Measurements from ENCODE around the gene CEACAM1.

Gene CEACAM1

GRCh38 chr19:42548552-42548951 lies 20.3 kb upstream of the CEACAM1 start:
- TF ChIP-seq CTCF (IDR thresholded peaks at IDR 0.05; ENCODE audit: low read depth, low read length) = no peak
- in situ Hi-C loops (cut with HindIII; ENCODE audit: low sequenced_read_pairs) = no loop called here
- H3K4me3 ChIP-seq (ENCODE audit: low read depth, low read length) = no peak overlapping the region
- DNase-seq (ENCODE audit: low read depth, low spot score) = no peak

- DNase-seq (ENCODE audit: low read depth, low spot score) = no peak
- H3K4me3 ChIP-seq (ENCODE audit: low read depth, low read length) = no peak overlapping the region
- TF ChIP-seq CTCF (IDR thresholded peaks at IDR 0.05; ENCODE audit: low read depth, low read length) = no peak
- in situ Hi-C loops (cut with HindIII; ENCODE audit: low sequenced_read_pairs) = no loop called here
These were observed 19.6 kb upstream of the CEACAM1 start for GRCh38 chr19:42547929-42548328.

- in situ Hi-C loops (cut with HindIII; ENCODE audit: low sequenced_read_pairs) = no loop called here
- TF ChIP-seq CTCF (IDR thresholded peaks at IDR 0.05; ENCODE audit: low read depth, low read length) = no peak
These were observed 18.7 kb upstream of the CEACAM1 start for GRCh38 chr19:42546831-42547500.

GRCh38 chr19:42544146-42544545 lies 15.9 kb upstream of the CEACAM1 start:
- in situ Hi-C loops (cut with HindIII; ENCODE audit: low sequenced_read_pairs) = no loop called here
- TF ChIP-seq CTCF (IDR thresholded peaks at IDR 0.05; ENCODE audit: low read depth, low read length) = no peak

More at GRCh38 chr19:42546831-42547500, 18.7 kb upstream of the CEACAM1 start:
- DNase-seq (ENCODE audit: low read depth, low spot score) = no peak
- H3K4me3 ChIP-seq (ENCODE audit: low read depth, low read length) = no peak overlapping the region

GRCh38 chr19:42542791-42543190 lies 14.5 kb upstream of the CEACAM1 start:
- no peak overlapping the region for H3K4me3 ChIP-seq (ENCODE audit: low read depth, low read length)
- TF ChIP-seq CTCF (IDR thresholded peaks at IDR 0.05; ENCODE audit: low read depth, low read length) = no peak
- no peak for DNase-seq (ENCODE audit: low read depth, low spot score)
- in situ Hi-C loops (cut with HindIII; ENCODE audit: low sequenced_read_pairs) = no loop called here

More at GRCh38 chr19:42544146-42544545, 15.9 kb upstream of the CEACAM1 start:
- H3K4me3 ChIP-seq (ENCODE audit: low read depth, low read length) = no peak overlapping the region
- no peak for DNase-seq (ENCODE audit: low read depth, low spot score)

GRCh38 chr19:42540071-42540553 lies 11.8 kb upstream of the CEACAM1 start:
- TF ChIP-seq CTCF (IDR thresholded peaks at IDR 0.05; ENCODE audit: low read depth, low read length) = no peak
- in situ Hi-C loops (cut with HindIII; ENCODE audit: low sequenced_read_pairs) = no loop called here
- peak; percentile 6 for DNase-seq (ENCODE audit: low read depth, low spot score)
- no peak overlapping the region for H3K4me3 ChIP-seq (ENCODE audit: low read depth, low read length)
